Measurements from ENCODE around the gene DOK4.

DNA sequence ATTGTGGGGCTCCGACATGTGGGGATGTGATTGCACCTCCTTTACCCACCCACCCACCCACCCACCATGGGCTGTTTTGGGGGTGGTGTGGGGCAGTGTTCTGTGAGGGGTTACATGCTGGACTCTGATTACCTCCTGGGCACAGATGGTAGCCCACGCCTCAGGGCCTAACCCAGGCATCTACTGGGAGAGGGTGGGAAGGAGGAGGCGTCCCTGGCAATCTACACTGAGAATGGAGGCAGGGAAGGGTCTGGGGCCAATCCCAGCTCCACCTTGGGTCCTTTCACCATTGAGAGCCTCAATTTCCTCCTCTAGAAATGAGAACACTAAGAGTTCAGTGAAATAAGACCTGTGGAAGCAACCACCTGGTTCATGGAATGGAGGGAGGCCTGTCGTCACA lies 11.7 kb upstream of the DOK4 start:
- TF ChIP-seq SUZ12 (IDR thresholded peaks at IDR 0.05; ENCODE audit: extremely low read depth, insufficient read depth, insufficient read length) (no peak), YY1 (IDR thresholded peaks at IDR 0.05; ENCODE audit: insufficient read depth, insufficient read length) (no peak)

Data from NT2/D1 (cell line).